ENCODE data around the gene BPIFB6.

DNA sequence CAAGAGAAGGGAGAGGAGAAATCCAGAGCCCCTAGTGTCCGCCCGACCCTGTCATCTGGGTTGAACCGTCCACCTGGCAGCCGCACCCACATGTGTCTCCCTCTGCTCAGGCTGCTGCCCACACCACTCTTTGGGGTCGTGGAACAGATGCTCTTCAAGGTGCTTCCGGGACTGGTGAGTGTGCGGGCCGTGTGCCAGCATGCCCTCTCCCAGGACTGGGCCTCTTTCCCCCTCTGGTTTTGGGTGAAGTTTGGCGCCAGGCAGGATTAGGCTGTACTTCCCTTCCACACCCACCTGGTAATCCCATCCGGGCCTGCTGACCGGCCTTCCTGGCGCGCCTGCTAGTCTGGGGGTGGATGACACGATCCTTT, 30.2 kb downstream of the BPIFB6 start:
- TF ChIP-seq POLR2AphosphoS5 (IDR thresholded peaks at IDR 0.05): no peak
- no peak for TF ChIP-seq POLR2A (IDR thresholded peaks at IDR 0.05)
- TF ChIP-seq, protein P1, sequence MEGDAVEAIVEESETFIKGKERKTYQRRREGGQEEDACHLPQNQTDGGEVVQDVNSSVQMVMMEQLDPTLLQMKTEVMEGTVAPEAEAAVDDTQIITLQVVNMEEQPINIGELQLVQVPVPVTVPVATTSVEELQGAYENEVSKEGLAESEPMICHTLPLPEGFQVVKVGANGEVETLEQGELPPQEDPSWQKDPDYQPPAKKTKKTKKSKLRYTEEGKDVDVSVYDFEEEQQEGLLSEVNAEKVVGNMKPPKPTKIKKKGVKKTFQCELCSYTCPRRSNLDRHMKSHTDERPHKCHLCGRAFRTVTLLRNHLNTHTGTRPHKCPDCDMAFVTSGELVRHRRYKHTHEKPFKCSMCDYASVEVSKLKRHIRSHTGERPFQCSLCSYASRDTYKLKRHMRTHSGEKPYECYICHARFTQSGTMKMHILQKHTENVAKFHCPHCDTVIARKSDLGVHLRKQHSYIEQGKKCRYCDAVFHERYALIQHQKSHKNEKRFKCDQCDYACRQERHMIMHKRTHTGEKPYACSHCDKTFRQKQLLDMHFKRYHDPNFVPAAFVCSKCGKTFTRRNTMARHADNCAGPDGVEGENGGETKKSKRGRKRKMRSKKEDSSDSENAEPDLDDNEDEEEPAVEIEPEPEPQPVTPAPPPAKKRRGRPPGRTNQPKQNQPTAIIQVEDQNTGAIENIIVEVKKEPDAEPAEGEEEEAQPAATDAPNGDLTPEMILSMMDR (IDR thresholded peaks at IDR 0.05 in 8 of 11, conservative IDR thresholded peaks at IDR 0.05 in 3 of 11): no peak
